Stimulated activated CD8-positive, alpha-beta memory T cell treated with anti-CD3 and anti-CD28 coated beads, Interleukin-15, amount 100 ng/mL, for 4 hours (primary cell): ENCODE results near the gene KCNAB1.
"Not testable (repeated sequence)": the region's sequence is repeated elsewhere in the genome, so short reads cannot be mapped to it uniquely, and the experiment has no call there.

ENCODE experiments used
- DNase-seq, 2 donors: peaks; one replicate each; pipeline ENCODE4 v3.0.0-alpha.2; 2020; ENCODE audit warnings: low read depth in 2 of 2

The KCNAB1 gene

GRCh38 chr3:156569881-156570280, 449.5 kb downstream of the KCNAB1 start:
- DNase-seq = not testable (repeated sequence)

DNA sequence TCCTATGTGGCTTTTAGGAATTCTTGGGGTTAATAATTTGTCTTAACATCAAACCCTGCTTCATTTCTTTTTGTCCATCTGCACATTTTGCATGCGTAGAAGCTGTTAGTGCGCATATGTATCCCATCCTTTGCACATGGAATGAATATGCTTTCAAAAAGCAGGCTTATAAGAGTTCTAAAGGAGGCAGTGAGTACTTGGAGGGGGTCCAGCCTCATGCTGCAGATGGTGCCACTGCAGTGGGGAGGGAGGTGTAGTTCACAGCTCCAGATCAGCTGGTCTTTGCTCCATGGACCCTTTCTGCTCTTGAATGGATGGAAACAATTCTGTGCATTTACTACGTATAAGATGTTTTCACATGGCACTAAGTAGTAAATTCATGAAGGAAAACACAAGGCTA, 455.3 kb downstream of the KCNAB1 start:
- no peak for DNase-seq

GRCh38 chr3:156576051-156576450, 455.7 kb downstream of the KCNAB1 start:
- DNase-seq = no peak

DNA sequence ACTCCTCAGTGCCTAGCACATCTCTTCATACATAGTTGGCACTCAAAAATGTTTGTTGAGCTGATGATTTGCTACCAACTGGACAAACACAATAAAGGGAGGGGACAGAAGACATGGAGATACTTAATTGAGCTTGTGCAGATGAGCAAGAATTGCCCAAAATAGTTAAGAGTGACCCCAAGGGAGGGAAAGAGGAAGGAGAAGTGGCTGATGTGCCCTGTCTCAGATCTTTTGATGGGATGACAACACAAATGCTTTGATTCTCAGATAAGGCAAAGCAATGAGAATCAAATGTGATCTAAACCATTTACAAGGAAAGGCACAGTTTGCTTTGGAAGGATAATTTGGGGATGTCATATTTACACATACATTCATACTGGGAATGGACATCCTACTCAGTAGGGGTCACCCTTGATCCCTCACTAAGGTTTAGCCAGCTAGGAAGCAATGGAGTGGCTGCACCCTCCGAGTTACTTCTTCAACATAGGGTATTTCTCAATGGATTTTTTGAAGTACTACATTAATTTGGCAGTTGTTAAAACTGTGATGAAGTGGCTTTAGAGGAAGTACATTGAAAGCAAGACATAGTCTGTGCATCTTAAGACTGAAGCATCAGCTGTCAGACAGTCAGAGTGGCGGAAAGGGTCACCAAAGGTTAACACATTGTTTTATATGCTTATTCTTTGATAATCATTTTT, 456.4 kb downstream of the KCNAB1 start:
- no peak for DNase-seq

- no peak for DNase-seq
Observed at GRCh38 chr3:156577736-156578135, 457.4 kb downstream of the KCNAB1 start.

DNA sequence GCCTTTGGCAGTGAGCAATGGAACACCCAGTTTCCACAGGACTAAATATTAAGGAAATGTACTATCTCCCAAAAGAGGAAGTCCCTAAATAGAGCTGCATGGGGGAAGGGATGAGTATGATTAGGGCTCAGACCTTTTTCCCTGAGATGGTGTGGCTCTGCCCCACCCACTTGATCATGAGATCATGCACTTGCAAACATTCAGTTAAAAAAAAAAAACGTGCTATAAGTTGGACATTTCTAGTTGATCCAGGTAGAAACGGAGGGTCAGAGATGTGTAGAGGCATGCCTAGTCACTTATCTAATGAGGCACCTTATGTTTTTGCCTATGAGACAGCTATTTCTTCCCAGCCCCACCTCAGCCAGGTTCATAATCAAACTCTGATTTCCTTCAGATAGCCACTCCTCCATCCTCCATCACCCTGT, 459.1 kb downstream of the KCNAB1 start:
- DNase-seq = no peak

DNA sequence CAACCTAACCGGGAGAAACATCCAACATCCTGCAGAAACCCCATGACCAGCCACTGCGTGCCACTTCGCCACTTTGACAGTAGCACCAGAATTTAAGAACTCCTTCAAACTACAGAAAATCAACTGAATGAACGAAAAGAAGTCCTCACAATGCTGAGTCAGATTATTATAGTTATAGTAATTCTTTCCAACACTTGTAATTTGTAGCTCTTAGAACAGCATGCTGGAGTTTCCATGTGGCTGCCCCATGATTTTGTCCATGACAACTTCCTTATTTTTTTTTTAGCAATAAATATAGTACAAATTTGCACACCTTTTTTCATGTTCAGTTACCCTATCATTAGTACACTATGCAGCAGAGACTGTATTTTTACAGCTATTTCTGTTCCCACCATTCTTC, 460.7 kb downstream of the KCNAB1 start:
- DNase-seq = no peak

GRCh38 chr3:156581954-156582353, 461.6 kb downstream of the KCNAB1 start:
- DNase-seq = no peak

- DNase-seq = no peak
Observed at GRCh38 chr3:156582532-156583183, 462.3 kb downstream of the KCNAB1 start.

- no peak for DNase-seq
Observed at GRCh38 chr3:156583469-156583868, 463.1 kb downstream of the KCNAB1 start.

GRCh38 chr3:156586905-156587759, 466.8 kb downstream of the KCNAB1 start:
- DNase-seq = no peak

GRCh38 chr3:156587760-156588069, 467.3 kb downstream of the KCNAB1 start:
- no peak for DNase-seq
